Breast epithelium (tissue), 3 donors: ENCODE results near the gene HECTD2.

ENCODE experiments used
- POLR2A ChIP-seq: fragments of 450-650 bp; IDR thresholded peaks from one replicate; pipeline ENCODE4 v1.6.1; 2016; ENCODE audit warnings: antibody characterized with exemption, mild to moderate bottlenecking, moderate library complexity
- POLR2AphosphoS5 ChIP-seq, 3 donors: sonication (generic); formaldehyde crosslinking; IDR thresholded peaks; one replicate each; pipeline ENCODE4 v1.6.1; 2017; ENCODE audit warnings: antibody characterized with exemption in 3 of 3

DNA sequence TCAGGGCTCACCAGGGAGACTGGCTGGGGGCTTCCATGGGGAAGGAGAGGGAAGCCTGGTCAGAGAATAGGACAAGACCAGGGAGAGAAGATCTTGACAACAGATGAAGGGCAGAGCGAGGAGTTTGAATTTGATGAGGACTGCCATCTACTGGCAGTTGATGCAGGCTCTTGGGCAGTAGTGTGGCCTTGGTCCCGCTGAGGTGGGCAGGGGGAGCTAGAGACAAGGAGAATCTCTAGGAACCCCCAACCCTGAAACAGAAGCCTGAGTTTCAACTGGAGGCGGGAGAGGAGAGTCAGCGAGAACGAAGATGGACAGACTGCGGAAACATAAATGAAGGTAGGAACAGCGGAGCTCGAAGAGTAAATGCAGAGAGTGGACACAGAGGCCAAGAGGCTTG, 141.7 kb downstream of the HECTD2 start:
- TF ChIP-seq POLR2A (no peak), POLR2AphosphoS5 (IDR thresholded peaks at IDR 0.05) (no peak)
